ENCODE data around the gene CETN3. TPM values are rescaled to one million over a fixed set of nuclear protein-coding genes. Genes with fewer than 3 reads are reported as not detected.

The CETN3 gene
- total and polyA plus RNA-seq, 9 of the 15 experiments (the other 6 are each of a cell fraction or from before 2014, with no cell fraction given): 43.3 to 113 (median 82.4) TPM

DNA sequence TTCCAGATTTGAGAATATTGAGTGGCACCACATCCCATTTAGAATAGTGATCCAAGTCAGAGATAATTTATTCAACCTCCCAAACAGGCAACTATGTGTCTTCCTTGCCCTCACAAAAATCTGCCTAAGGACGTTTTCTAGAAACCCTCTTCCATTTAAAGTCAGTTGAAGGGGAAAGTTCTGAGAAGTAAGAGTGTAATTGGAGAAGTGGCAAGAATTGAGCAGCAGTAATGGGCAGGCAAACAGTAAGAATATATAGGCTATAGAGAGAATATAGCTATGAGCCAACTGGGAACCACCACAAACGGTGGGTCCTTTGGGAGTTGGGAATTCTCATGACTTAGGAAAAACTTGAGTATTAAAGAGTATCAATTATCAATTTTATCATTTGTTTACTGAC is 31.1 kb upstream of the CETN3 start (continued):
- TF ChIP-seq, protein P1, sequence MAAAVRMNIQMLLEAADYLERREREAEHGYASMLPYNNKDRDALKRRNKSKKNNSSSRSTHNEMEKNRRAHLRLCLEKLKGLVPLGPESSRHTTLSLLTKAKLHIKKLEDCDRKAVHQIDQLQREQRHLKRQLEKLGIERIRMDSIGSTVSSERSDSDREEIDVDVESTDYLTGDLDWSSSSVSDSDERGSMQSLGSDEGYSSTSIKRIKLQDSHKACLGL (CRISPR knock-in tag; IDR thresholded peaks at IDR 0.05; ENCODE audit: borderline replicate concordance, poor library complexity, severe bottlenecking): no peak

DNA sequence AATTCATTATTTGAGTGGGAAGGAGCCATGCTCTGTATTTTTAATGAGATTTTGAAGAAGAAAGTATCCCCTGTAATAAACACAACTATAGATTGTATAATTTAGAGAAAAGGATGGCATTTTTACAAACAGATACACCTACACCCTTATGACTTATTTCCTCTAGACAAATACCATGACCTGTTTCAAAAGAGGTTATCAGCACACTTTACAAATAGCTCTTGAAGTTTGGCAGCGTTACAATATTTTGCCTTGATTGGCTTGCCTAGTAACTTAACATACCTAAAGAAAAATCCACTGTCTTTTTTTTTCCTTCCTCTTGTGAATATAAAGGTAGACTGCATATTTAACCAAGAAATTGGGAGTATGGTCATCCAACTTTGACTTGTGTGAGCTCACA is 28.5 kb upstream of the CETN3 start:
- TF ChIP-seq, protein P2, sequence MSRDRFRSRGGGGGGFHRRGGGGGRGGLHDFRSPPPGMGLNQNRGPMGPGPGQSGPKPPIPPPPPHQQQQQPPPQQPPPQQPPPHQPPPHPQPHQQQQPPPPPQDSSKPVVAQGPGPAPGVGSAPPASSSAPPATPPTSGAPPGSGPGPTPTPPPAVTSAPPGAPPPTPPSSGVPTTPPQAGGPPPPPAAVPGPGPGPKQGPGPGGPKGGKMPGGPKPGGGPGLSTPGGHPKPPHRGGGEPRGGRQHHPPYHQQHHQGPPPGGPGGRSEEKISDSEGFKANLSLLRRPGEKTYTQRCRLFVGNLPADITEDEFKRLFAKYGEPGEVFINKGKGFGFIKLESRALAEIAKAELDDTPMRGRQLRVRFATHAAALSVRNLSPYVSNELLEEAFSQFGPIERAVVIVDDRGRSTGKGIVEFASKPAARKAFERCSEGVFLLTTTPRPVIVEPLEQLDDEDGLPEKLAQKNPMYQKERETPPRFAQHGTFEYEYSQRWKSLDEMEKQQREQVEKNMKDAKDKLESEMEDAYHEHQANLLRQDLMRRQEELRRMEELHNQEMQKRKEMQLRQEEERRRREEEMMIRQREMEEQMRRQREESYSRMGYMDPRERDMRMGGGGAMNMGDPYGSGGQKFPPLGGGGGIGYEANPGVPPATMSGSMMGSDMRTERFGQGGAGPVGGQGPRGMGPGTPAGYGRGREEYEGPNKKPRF (IDR thresholded peaks at IDR 0.05; ENCODE audit: low read depth, low read length): no peak
- TF ChIP-seq NFIC (IDR thresholded peaks at IDR 0.05): peak; percentile 46; the same call in 1 of the 2 replicates
- TF ChIP-seq PBX2 (CRISPR knock-in tag; IDR thresholded peaks at IDR 0.05; ENCODE audit: low read depth): no peak
- TF ChIP-seq PBX2 (tag; conservative IDR thresholded peaks at IDR 0.05; ENCODE audit: low read depth): 0 out of 2 replicates have a peak, but pooled peaks have one; percentile 6
- H3K36me3 ChIP-seq (ENCODE audit: control insufficient read depth, insufficient read depth, low read length): no peaks in the 10 kb centered on the region
- WGBS (ENCODE audit: insufficient coverage, low coverage, missing lambda C conversion rate): 0% methylated on average over 1 of the region's 1 CpG
- ChIA-PET CTCF (ENCODE audit: low intra/inter-chr PET ratio) (interaction anchor here (1.2 to 2.7 kb wide), 3 partner anchors 92 to 345 kb away, joined by 4 to 22 read pairs (median 10); partner anchors contain the start of gene LYSMD3), POLR2A (interaction anchor here (0.6 to 2.2 kb wide), 6 partner anchors 8 to 136 kb away, joined by 3 to 11 read pairs (median 4); partner anchors contain the start of gene CETN3)
- H3K4me3 ChIP-seq: no peak overlapping the region
- no peaks in the 10 kb centered on the region for H4K20me1 ChIP-seq (replicated peaks; ENCODE audit: control insufficient read depth, insufficient read depth, low read length)
- H3K27me3 ChIP-seq (ENCODE audit: control insufficient read depth in 2 of 2, insufficient read depth in 2 of 2, low read length in 2 of 2): no peaks in the 10 kb centered on the region
- intact Hi-C loops (cut with micrococcal nuclease) (no loop called here), in situ Hi-C loops (cut with MboI) (loop anchor here (10.0 kb wide), 1 partner anchor 167 kb away; no protein-coding TSS in a partner anchor)
- no peaks in the 10 kb centered on the region for H3K9me1 ChIP-seq (ENCODE audit: control insufficient read depth, insufficient read depth, low read length)
- FAIRE-seq: no peak
- H2AFZ ChIP-seq (ENCODE audit: low read depth, low read length): no peak overlapping the region
- H3K9me3 ChIP-seq (replicated peaks; ENCODE audit: control insufficient read depth, insufficient read depth, low read depth, low read length): no peaks in the 10 kb centered on the region
- no peaks in the 10 kb centered on the region for H3K79me2 ChIP-seq (ENCODE audit: control insufficient read depth, insufficient read depth, low read length)
- peaks cover 0 to 7% of the 10 kb centered on the region in 2 experiments; a peak in 2 of 5 replicates for H3K4me1 ChIP-seq (replicated peaks in 1 of 2; ENCODE audit: control insufficient read depth in 2 of 2, insufficient read depth in 2 of 2, low read length in 2 of 2)
- H3K4me2 ChIP-seq (ENCODE audit: insufficient read depth, low read length): no peak overlapping the region
- no peak for ATAC-seq
- BruUV-seq (replicated peaks): no TSS peak
- no peak overlapping the region for H3K27ac ChIP-seq (ENCODE audit: extremely low read depth, low read depth, low read length)
- H3K9ac ChIP-seq (ENCODE audit: insufficient read depth in 1 of 2, low read depth in 2 of 2, low read length in 2 of 2): no peak overlapping the region
- DNase-seq (ENCODE audit: extremely low read depth in 1 of 4, low spot score in 3 of 4): peak in 1 of 4 experiments; percentile 15

Measured in K562 (cell line).